Ectodermal cell (in vitro differentiated cells): ENCODE results near the gene ZNF148. TPM values are rescaled to one million over a fixed set of nuclear protein-coding genes. Genes with fewer than 3 reads are reported as not detected.
"Not testable (repeated sequence)": the region's sequence is repeated elsewhere in the genome, so short reads cannot be mapped to it uniquely, and the experiment has no call there.

ENCODE experiments used
- H3K27ac ChIP-seq: 2 replicates; pipeline ENCODE4 v1.7.0; 2013; ENCODE audit warnings: mild to moderate bottlenecking, low read depth, low read length; ENCODE audit not compliant: insufficient read depth, poor library complexity, severe bottlenecking
- H3K27me3 ChIP-seq: 2 replicates; pipeline ENCODE4 v1.7.0; 2013; ENCODE audit warnings: mild to moderate bottlenecking, low read length; ENCODE audit not compliant: insufficient read depth, control insufficient read depth, poor library complexity, severe bottlenecking
- H3K36me3 ChIP-seq: one replicate; pipeline ENCODE4 v1.7.0; 2013; ENCODE audit warnings: low read length; ENCODE audit not compliant: control insufficient read depth, insufficient read depth
- H3K4me1 ChIP-seq: one replicate; pipeline ENCODE4 v1.7.0; 2013; ENCODE audit warnings: low read length; ENCODE audit not compliant: control insufficient read depth, insufficient read depth
- H3K4me3 ChIP-seq: 2 replicates; pipeline ENCODE4 v1.7.0; 2013; ENCODE audit warnings: low read depth, low read length, control low read depth; ENCODE audit not compliant: insufficient read depth
- H3K9me3 ChIP-seq: 2 replicates; pipeline ENCODE4 v1.7.0; 2013; ENCODE audit warnings: mild to moderate bottlenecking, low read length, moderate library complexity; ENCODE audit not compliant: control insufficient read depth
- WGBS, 2 experiments: methylation state at CpG; one replicate each; pipeline ENCODE4 v1.1.7; 2013; ENCODE audit warnings: missing lambda C conversion rate in 2 of 2; 5-methylcytosine and 5-hydroxymethylcytosine counted together
- polyA plus RNA-seq, 4 experiments: library from polyadenylated mRNA; stranded (reverse); fragments of 50-300 nt; gene quantifications; one replicate each; pipeline ENCODE4 v1.2.3, GENCODE V29; 2013

The ZNF148 gene, protein sequence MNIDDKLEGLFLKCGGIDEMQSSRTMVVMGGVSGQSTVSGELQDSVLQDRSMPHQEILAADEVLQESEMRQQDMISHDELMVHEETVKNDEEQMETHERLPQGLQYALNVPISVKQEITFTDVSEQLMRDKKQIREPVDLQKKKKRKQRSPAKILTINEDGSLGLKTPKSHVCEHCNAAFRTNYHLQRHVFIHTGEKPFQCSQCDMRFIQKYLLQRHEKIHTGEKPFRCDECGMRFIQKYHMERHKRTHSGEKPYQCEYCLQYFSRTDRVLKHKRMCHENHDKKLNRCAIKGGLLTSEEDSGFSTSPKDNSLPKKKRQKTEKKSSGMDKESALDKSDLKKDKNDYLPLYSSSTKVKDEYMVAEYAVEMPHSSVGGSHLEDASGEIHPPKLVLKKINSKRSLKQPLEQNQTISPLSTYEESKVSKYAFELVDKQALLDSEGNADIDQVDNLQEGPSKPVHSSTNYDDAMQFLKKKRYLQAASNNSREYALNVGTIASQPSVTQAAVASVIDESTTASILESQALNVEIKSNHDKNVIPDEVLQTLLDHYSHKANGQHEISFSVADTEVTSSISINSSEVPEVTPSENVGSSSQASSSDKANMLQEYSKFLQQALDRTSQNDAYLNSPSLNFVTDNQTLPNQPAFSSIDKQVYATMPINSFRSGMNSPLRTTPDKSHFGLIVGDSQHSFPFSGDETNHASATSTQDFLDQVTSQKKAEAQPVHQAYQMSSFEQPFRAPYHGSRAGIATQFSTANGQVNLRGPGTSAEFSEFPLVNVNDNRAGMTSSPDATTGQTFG
- polyA plus RNA-seq (2013, experiment 1 of 4): 16.6 TPM
- 21.7 TPM for polyA plus RNA-seq (2013, experiment 2 of 4)
- 17.3 TPM for polyA plus RNA-seq (2013, experiment 3 of 4)
- 20.2 TPM for polyA plus RNA-seq (2013, experiment 4 of 4)

DNA sequence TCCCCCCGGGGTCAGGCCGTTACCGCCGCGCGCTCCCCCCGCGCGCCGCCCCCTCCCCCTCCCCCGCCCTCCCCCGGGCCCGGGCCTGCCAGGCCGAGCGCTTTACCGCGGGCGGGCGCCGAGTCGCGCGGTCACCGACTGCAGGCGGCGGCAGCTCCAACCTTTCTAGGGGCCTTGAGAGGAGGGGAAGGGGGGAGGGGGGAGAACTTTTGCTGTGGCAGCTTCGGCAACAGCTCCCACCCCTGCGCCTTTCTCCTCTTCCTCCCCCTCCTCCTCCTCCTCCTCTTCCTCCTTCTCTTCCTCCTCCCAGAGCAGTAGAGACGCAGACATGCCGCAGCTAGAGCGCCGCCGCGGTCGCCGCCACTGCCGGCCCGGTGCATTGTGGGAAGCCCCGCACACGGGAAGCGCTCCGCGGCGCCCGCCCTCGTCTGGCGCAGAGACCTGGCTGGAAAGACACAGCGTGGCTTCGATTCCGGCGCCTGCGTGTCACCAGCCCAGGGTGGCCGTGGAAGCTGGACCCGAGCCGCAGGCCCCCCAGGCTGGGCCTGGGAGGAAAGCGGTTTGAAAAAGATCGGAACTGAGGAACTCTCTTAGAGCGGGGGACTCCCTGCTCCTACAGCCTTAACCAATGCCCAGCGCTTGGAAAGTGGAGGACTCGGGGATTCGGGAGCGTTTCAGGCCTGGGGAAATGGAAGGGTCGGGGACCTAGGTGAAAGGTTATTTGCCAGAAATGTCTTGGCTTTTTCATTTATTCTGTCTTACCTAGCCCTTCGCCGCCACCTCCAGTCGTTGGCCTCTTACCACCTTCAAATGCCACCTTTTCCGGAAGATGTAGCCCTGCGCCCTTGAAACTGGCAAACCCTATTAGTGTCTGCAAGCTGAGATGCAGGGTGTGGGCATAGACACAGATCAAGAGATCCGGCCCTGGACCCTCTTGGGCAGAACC lies at the start of gene ZNF148:
ZNF148 (minus strand) TSS at position 330 of the 946 bp plus-strand sequence. CDS start 61,685 bp downstream, outside the sequence.
- Histone ChIP-seq H3K4me3 (peak within 1 kb of the TSS; percentile 83), H3K27me3 (peaks cover 3% of the 10 kb centered on the region), H3K4me1 (no peaks in the 10 kb centered on the region), H3K27ac (peak within 1 kb of the TSS; percentile 67), H3K36me3 (no peaks in the 10 kb centered on the region), H3K9me3 (no peaks in the 10 kb centered on the region)
- whole genome bisulfite sequencing, 2 experiments: 1% methylated on average over 44 to 66 of the region's 69 CpGs

DNA sequence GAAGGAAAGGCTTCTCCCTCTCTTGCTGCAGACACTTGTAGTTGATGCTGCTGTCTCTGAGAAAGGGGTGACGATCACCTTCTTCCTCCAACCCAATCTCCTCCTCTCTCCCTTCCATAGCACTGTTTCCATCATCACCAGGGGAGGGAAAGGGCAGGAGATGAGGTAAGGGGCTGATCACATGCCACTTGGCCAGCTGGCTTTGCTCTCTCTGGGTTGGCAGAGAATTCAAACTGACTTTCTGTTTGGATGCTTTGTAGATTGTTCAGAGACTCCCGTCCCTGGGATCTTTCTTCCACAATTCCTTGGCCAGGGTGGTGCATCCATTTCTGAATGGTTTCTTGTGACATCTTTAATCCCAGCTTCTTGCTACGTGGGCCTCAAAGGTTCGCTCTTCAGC lies 43.2 kb upstream of the ZNF148 start:
- Histone ChIP-seq H3K4me1 (no peaks in the 10 kb centered on the region), H3K36me3 (no peaks in the 10 kb centered on the region), H3K4me3 (no peak overlapping the region), H3K27me3 (no peaks in the 10 kb centered on the region), H3K27ac (no peak overlapping the region), H3K9me3 (no peaks in the 10 kb centered on the region)
- WGBS, 2 experiments: 93 to 95% methylated on average over 4 of the region's 4 CpGs

DNA sequence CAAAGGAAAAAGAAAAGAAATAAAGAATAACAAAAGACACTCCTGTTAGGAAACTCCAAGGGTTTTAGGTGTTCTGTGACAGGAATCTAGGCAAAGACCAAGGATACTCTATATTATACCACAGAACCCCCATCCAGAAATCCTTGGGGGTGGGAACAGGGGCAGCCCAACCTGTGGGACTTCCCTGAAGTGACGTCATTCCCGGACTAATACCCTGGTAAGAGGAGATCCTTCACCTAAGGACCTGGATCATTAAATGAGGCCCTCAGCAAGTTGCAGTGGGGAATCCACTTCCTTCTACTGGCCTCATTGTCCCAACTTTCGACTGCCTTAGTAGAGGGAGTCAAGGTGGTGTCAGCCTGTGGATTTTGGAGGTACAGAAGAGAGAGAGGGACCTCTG lies 41.1 kb upstream of the ZNF148 start:
- H3K4me1 ChIP-seq: no peaks in the 10 kb centered on the region
- H3K27ac ChIP-seq: no peak overlapping the region
- no peak overlapping the region for H3K4me3 ChIP-seq
- 90 to 94% methylated on average over 3 of the region's 3 CpGs for WGBS, 2 experiments
- H3K36me3 ChIP-seq: no peaks in the 10 kb centered on the region
- H3K27me3 ChIP-seq: no peaks in the 10 kb centered on the region
- no peaks in the 10 kb centered on the region for H3K9me3 ChIP-seq

DNA sequence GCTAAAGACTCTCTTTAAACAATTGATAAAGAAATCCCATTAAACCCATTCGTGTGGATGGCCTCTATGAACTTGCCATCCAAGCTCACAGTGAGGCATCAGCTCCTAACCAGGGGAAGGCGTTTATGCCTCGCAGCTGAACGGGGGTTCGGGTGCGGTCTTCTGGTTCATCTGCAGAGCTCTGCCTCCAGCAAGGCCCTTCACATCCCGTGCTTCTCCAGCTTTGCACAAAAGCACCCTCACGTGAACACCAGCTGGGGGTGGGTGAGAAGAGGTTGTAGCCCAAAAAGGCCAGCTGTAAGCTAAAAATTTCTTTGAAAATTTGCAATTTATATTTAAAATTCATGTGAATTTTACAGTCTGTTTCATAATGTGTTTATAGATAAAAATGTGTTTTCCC lies 39.5 kb upstream of the ZNF148 start:
- Histone ChIP-seq H3K9me3 (no peaks in the 10 kb centered on the region), H3K27ac (no peak overlapping the region), H3K4me3 (no peak overlapping the region), H3K27me3 (no peaks in the 10 kb centered on the region), H3K36me3 (no peaks in the 10 kb centered on the region), H3K4me1 (no peaks in the 10 kb centered on the region)
- 91% methylated on average over 8 of the region's 8 CpGs for WGBS, 2 experiments

DNA sequence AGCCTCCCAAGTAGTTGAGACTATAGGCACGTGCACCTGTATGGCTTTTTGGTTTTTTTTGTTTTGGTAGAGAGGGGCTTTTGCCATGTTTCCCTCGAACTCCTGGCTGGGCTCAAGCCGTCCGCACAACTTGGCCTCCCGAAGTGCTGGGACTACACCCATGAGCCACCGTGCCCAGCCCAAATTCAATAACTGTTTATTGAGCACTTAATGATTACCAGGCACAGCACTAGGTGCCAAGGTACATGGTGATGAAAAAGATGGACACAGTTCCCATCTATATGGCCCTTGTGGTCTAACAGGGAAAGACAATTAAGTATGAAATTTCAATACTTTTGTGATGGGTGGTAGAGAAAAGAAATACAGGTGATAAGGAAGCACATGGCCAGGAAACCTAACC lies 35.8 kb upstream of the ZNF148 start:
- Histone ChIP-seq H3K9me3 (no peaks in the 10 kb centered on the region), H3K4me1 (no peaks in the 10 kb centered on the region), H3K27me3 (no peaks in the 10 kb centered on the region), H3K27ac (no peak overlapping the region), H3K4me3 (no peak overlapping the region), H3K36me3 (no peaks in the 10 kb centered on the region)
- WGBS, 2 experiments: 90 to 92% methylated on average over 6 of the region's 6 CpGs

DNA sequence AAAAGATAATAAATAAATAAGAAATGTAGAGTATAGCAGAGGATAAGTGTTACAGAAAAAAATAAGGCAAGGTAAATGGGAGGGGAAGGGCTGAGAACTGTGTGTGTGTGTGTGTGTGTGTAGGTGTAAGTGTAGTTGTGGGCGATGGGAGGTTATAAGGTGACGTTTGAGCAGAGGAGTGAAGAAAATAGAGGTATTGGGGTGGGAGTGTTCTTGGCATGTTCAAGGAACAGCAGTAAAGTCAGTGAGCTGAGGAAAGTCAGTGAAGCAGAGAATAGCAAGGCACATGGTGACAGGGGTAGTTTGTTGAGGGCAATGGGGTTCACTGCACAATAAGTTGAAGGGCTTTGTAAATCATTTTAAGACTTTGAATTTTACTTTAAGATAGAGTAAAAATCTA lies 30.9 kb upstream of the ZNF148 start:
- Histone ChIP-seq H3K36me3 (no peaks in the 10 kb centered on the region), H3K4me1 (no peaks in the 10 kb centered on the region), H3K4me3 (no peak overlapping the region), H3K27ac (no peak overlapping the region), H3K9me3 (no peaks in the 10 kb centered on the region), H3K27me3 (no peaks in the 10 kb centered on the region)
- WGBS, 2 experiments: 88 to 89% methylated on average over 2 of the region's 2 CpGs

DNA sequence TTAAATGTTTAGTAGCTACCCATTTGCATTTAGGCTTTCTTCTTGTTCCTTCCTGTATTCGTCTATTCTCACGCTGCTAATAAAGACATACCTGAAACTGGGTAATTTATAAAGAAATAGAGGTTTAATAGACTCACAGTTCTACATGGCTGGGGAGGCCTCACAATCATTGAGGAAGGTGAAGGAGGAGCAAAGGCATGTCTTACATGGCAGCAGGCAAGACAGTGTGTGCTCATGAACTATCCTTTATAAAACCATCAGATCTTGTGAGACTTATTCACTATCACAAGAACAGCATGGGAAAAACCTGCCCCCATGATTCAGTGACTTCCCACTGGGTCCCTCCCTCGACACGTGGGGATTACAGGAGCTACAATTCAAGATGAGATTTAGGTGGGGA lies 30.4 kb upstream of the ZNF148 start:
- not testable (repeated sequence) for H3K4me1 ChIP-seq, H3K4me3 ChIP-seq, H3K27me3 ChIP-seq, H3K36me3 ChIP-seq, H3K27ac ChIP-seq, H3K9me3 ChIP-seq
- WGBS, 2 experiments: 93 to 95% methylated on average over 4 of the region's 4 CpGs

DNA sequence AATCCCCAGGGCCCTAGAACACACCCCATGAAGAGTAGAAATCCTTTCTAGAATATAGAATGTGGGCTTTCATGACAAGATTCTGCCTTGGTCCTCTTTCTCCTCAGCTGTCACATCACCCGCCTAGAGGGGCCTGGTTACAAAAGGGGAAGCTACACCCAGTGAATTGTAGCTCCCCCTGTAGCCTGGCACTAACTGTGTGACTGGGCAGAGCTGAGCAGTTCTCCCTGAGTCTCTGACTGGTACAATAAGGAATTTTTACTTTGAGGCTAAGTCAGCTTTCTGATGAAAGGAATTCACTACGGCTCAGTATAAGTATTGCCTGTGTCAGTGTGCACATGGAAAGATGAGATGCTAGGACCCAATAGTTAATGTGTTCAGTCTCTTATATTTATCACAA lies 28.7 kb upstream of the ZNF148 start:
- Histone ChIP-seq H3K4me3 (no peak overlapping the region), H3K36me3 (no peaks in the 10 kb centered on the region), H3K4me1 (no peaks in the 10 kb centered on the region), H3K9me3 (no peaks in the 10 kb centered on the region), H3K27ac (no peak overlapping the region), H3K27me3 (no peaks in the 10 kb centered on the region)
- WGBS, 2 experiments: 86 to 93% methylated on average over 2 of the region's 2 CpGs

DNA sequence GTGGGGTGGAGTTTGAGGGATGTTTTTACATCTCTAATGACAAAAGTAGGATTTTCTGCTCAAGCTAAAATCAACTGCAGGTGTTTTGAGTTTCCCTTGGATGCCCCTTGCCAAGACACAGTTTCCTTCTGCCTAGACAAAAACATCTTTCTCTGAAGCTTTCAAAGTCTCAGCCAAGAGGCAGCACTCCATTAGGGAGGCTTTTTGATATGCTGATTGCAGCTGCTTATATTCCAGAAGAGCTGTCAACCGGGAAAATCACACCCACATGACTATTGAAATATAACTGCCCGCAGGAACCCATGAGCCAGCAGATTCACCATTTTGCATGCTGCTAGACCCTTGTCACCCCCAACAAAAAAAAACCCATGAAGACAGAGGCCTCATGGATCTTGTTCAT lies 27.5 kb upstream of the ZNF148 start:
- no peaks in the 10 kb centered on the region for H3K9me3 ChIP-seq
- no peaks in the 10 kb centered on the region for H3K27me3 ChIP-seq
- WGBS, 2 experiments: 76 to 85% methylated on average over 2 of the region's 2 CpGs
- no peaks in the 10 kb centered on the region for H3K36me3 ChIP-seq
- no peak overlapping the region for H3K27ac ChIP-seq
- H3K4me3 ChIP-seq: no peak overlapping the region
- H3K4me1 ChIP-seq: no peaks in the 10 kb centered on the region
